IPS-NIHi7 (cell line): ENCODE data around the gene KIF13A.
"Not testable (repeated sequence)": the region's sequence is repeated elsewhere in the genome, so short reads cannot be mapped to it uniquely, and the experiment has no call there.

ENCODE experiments used
- DNase-seq: peaks from one replicate; pipeline ENCODE4 v3.0.0; 2012; ENCODE audit warnings: mixed read lengths; ENCODE audit errors: extremely low spot score

Gene KIF13A

DNA sequence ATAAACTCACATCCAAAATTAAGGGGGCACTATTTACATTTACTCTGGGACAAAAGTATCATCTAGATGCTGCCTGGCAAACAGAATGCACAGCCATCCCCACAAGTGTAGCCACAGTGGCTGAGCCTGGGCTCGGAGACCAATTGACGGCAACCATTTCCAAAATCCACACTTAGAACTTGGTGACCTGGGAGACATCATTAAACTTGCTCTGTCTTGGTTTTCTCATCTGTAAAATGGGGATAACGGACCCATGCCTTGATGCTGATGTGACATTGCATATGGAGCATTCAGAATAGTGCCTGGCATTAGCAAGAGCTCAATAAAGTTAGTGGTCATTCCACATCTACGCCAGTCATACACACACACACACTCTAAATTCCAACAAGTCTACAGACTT lies 140.7 kb downstream of the KIF13A start:
- DNase-seq, result no peak

DNA sequence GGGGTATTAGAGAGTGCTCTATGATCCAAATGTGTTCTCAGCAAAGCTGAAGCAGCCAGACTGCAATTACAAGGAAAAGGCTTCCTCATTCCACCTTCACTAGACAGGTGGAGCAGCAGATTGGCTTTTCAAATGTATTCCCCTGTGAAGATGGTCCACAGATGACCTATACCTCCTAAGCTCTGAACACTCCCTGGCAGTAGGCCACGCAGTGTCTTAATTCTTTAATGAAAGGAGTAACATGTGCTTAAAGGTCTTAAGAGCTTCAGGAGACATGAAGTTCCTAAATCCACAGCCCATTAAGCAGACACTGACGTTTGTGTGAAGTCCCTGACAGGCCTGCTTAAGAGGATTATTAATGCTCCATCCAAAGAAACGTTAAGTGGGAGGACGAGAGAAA lies 141.8 kb downstream of the KIF13A start:
- no peak for DNase-seq

DNA sequence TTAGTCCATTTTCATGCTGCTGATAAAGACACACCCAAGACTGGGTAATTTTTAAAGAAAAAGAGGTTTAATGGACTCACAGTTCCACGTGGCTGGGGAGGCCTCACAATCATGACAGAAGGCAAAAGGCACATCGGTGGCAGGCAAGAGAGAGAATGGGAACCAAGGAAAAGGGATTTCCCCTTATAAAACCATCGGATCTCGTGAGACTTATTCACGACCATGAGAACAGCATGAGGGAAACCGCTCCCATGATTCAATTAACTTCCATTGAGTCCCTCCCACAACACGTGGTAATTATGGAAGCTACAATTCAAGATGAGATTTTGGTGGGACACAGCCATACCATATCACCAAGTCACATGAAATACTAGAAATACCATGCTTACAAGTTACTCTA lies 142.5 kb downstream of the KIF13A start:
- DNase-seq, result not testable (repeated sequence)

DNA sequence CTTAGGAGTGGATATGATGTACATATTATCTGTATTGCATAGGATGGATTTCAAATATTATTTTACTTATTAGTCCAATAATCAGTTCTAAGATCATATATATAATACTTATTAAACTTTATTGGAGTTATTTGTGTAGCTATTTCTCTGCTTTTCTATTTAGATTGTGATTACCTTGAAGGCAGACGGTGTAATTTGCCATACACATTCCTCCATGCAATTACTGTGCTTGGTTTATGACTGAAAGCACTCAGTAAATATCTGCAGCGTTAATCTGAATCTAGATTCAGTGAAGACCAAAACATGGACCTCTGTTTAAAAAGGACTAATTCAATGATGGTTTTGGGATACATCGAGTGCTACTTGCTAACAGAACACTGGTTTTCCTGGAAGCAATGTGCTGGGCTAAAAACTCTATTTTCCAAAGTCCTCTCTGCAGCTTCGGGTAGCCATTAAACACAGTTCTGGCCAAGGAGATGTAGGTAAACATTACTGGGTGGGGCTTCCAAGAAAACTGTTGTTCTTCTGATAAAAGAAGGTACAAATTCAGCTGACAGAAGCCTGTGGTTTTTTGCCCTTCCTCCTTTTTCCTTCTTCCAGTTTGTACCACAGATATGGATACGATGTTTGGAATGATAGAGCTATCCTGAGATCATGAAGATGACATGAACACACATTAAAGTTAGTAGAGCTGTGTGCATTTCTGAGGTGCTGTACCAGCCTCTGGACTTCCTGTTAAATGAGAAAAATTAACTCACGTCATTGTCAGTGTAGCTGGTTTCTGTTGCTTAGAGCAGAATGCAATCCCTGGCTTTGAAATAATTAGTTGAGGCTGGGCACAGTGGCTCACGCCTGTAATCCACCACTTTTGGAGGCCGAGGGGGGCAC lies 144.3 kb downstream of the KIF13A start:
- DNase-seq, result no peak

DNA sequence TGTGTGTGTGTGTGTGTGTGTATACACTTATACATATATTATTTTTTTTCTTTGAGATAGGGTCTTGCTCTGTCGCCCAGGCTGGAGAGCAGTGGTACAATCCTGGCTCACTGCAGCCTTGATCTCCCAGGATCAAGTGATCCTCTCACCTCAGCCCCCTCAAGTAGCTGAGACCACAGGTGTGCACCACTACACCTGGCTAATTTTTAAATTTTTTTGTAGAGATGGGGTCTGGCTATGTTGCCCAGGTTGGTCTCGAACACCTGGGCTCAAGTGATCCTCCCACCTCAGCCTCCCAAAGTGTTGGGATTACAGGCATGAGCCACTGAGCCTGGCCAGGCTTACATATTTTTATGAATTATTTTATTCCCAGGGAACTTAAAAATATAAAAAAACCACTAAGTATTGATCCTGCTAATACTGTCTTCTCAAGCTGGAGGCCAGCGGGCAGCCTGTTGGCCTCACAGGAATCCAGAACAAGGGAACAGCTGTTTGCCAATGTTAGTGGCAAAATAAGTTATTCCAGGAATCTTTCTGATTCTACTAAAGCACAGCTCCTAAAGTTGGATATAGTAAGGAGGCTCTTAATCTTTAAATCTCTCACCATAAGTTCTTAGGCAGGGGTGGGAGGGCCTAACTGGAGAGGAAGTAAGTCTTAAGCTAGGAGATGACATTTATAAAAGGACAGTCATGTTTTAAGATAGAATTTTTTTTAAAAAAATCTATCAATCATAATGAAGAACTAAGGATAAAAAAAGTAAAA lies 145.2 kb downstream of the KIF13A start:
- no peak for DNase-seq

DNA sequence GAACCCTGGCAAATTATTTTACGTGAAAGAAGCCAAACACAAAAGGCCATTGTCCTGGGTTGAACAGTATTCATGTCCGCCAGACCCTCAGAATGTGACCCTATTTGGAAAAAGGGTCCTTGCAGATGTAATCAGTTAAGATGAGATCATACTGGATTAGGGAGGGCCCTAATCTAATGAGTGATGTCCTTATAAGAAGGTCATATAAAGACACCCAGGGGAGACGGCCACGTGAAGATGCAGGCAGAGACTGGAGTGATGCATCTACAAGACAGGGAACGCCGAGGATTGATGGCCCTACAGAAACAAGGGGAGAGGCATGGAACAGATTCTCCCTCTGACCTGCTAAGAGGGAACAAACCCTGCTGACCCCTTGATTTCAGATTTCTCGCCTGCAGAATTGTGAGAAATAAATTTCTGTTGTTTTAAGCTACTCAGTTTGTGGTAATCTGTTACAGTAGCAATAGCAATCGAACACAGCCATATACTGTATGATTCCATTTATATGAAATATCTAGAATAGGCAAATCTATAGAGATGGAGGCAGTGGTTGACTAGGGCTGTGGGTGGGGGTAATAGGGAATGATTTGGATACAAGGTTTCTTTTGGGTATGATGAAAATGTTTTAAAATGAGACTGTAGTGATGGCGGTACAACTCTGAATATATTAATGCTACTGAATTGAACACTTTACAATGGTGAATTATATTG lies 147.8 kb downstream of the KIF13A start:
- no peak for DNase-seq

DNA sequence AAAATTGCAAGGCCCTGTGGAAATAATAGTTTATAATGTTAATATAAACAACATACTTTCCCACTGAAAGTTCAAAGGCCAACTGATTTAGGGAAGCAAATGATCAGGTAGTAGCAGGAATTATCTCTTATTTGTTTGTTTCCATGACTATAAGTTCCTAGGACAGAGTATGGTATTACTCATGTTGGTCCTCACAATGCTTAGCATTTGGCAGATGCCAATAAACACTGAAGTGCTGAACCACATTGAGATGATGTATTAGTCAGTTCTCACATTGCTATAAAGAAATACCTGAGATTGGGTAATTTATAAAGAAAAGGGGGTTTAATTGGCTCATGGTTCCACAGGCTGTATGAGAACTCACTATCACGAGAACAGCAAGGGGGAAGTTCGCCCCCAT lies 151.1 kb downstream of the KIF13A start:
- no peak for DNase-seq

DNA sequence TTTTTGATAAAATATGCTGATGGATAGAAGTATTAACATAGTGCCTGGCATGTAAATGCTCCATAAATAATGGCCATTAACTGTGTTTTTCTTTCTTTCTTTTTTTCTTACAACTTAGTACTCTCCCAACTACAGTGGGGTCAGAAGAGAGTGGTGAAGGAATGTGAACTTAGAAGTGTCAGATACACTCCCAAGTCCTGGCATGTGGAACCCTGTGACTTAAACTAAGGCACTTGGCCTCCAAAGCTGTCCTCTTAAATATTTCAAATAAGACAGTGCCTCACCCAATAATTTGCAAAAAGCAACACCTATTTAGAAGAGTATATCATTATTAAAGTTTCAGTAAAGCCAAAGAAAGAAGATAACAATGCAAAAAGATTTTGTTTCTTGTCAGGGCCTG lies 151.7 kb downstream of the KIF13A start:
- DNase-seq, result no peak

DNA sequence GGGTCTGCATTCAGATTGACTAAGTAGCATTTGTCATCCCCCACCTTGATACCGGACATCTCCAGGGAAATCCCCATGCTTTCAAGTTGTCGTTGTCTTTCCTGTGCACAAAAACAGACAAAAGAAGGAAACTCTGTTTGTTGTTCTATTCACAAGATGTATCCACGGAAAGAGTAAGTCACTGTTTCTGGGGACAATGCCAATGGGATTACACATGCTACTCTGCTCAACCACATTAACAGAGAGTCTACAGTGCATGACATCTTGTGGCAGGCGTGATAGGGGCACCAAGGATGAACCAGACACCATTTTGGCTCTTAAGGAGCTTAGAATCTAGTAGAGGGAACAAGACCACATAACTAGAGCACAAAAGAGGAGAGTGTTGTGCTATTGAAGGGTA lies 156.3 kb downstream of the KIF13A start:
- no peak for DNase-seq

DNA sequence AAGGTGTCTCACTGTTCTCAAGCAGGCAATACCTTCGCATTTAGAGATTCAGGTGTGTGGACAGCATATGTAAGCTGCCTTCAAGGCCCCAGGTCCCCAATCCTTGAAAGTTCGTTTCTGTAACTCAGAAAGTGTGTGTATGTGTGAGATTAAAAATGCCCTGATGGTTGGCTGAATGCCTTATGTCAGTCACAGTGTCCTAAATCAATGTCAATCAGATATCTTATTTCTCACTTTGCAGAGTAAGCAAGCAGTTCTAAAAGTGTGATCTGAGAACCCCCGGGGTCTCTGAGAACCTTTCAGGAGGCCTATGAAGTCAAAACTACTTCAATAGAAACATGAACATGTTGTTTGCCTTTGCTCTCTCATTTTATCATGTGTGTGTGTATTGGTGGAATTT lies 157.5 kb downstream of the KIF13A start:
- DNase-seq, result no peak

DNA sequence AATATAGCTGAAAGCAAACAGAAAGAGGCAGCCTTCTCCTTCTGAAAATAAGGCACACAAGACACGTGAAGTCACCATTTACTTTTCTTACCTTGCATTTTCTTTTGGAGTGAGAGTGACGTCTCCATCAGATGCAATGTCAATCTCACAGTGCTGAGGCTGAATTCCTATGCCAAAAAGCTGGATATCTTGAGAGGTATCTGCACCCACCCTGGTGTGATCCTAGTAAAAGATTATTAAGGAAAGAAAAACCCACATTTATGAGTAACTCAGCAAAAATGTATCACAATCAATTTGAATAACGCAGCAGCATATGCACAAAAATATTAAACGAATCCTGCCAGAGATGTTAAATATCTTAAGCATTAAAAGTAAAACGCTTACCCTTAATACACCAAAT lies 159.3 kb downstream of the KIF13A start:
- DNase-seq, result no peak

DNA sequence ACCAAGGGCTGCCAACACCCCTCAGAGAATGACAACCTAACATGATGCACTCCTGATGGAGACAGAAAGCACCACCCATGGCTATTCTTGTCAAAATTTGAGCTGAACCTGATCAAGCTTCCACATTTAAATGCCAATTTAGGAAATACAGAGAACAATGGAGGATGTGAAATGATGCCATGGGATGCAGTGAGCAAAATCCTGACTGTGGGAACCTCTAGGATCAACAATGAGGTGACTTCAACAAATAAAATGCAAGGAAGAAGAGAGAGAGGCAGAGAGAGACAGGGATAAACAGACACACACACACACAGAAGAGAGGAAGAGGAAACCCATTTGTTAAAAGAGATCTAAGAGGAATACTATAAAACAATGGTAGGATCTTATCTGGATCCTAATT lies 161.1 kb downstream of the KIF13A start:
- DNase-seq, result no peak

DNA sequence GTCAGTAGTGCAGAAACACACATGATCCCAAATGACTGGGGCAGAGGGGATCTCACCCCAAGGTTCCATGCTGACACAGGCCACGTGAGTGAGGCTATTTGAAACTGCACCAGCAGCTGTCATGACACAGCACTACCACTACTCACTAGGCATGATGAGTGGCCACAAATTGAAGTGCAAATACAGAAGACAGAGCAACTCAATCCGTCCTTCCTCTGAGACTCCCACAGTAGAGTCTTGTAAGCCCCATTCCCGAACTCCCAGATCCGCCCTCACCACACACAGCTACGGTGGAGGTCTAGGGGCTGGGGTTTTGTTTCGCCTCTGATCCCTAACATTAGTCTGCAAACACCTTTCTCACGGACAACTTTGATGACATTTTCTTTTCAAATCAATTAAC lies 167.4 kb downstream of the KIF13A start:
- DNase-seq, result peak; percentile 22

DNA sequence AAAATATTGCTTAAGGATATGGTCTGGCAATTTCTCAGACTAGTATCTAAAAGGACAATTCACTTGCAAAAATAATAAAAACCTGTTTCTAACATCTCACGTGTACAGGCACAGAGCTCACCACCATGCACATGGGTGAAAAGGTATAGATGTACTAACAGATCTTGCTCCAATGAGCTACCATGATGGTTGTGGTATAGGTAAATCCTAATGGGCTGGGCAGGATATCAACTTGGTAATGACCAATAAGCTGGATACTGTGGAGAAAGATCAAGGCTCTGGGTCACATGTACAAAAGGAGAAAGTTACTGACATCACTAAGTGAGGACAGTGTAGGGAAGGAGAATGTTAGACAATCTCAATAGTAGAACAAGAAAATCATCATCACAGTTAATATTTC lies 169.7 kb downstream of the KIF13A start:
- DNase-seq, result no peak

DNA sequence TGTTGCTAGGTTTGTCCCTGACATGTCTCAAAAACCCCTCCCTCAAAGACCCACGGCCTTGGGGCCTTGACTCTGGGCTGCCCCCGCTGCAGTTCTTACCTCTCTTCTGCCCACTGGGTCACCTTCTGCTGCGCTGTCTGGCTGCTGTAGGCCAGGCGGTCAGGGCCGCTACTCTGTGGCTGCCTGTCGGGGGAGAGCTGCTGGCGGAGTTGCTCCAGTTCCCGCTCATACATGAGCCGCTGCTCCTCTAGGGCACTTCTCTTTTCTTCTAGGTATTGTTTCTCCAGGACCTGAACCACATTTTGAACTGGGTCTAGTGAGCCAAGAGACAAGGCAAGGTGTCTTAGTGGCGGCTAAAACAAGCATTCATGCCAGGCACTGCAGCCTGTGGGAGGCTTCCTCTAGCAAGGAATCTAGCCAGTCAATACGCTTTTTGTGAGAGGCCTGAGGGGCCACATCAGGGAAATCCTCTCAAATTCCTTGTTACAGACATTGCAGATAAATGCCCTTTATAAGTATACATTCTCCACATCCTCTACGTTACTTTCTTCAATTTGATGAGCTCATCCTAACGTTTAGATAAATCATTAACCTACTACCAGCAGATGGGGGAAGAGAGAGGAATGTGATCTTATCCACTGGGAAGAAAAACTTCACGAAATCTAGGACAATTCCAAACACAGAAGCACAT lies 170.4 kb downstream of the KIF13A start:
- no peak for DNase-seq

DNA sequence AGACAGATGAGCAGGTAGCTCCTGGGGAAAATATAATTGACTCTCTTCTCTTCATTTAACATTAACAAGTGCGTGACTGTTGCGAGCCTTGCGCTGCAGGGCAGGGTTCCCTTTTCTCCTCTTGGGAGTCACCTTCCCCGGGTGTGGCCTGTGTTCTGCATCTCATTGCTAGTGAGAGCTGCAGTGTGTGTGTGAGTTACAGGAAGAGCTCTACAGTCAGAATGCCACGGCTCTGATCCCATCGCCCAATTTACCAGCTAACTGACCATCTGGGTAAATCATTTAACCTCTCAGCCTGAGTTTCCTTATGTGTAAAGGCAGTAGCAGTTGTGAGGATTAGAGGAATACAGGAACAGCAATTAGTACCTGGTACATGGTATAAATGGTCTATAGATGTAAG lies 173.9 kb downstream of the KIF13A start:
- no peak for DNase-seq

DNA sequence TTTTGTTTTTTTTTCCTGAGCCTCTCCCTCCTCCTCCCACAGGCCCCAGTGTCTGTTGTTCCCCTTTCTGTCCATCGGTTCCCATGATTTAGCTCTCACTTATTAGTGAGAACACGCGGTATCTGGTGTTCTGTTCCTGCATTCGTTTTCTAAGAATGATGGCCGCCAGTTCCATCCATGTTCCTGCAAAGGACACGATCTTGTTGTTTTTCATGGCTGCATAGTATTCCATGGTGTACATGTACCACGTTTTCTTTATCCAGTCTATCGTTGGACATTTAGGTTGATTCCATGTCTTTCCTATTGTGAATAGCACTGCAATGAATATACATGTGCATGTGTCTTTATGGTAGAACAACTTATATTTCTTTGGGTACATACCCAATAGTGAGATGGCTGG lies 175.1 kb downstream of the KIF13A start:
- DNase-seq, result no peak

DNA sequence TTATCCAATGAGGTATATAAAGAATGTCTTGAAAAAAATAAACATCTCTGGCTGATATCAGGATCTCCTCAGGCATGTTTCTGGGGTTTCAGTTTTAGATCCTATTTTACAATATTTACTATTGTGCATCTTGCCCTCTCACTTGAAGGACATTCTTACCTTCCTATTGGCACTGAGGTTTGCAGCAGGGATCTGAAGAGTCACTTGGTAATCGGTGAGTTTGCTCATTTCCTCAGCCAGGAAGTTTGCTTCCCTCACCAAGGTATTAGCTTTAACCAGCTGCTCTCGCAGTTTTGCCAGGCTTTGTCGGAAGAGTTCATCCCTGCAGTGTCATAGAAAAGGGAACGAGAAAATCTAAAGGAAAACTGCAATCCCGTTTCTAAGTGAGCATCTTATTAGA lies 178.8 kb downstream of the KIF13A start:
- DNase-seq, result no peak

DNA sequence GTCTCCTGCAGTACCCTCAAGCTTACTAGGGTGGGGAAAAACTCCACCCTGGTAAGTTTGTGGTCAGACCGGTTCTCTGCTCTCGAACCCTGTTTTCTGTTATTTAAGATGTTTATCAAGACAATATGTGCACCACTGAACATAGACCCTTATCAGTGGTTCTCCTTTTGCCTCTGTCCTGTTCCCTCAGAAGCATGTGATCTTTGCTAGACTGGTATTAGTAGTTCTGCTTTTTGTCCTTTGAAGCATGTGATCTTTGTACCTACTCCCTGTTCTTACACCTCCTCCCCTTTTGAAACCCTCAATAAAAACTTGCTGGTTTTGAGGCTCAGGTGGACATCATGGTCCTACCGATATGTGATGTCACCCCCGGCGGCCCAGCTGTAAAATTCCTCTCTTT lies 180.0 kb downstream of the KIF13A start:
- not testable (repeated sequence) for DNase-seq

DNA sequence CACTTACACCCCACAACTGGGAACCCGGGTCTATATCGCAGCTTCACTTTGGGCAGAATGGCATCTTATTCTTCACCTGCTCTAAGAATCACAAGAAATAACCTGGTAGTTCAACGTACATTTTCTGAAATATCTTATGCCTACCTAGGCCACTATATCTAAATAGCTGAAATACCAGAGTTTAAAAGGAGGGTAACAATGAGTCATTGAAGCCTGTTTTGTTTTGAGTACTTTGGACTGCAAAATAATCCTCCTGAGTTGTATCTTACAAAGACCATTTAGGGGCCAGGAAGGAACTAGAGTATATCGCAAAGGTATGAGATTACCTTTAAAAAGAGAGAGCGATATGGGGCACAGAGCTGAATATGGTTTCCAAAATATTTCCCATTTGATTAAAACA lies 184.0 kb downstream of the KIF13A start:
- DNase-seq, result no peak

DNA sequence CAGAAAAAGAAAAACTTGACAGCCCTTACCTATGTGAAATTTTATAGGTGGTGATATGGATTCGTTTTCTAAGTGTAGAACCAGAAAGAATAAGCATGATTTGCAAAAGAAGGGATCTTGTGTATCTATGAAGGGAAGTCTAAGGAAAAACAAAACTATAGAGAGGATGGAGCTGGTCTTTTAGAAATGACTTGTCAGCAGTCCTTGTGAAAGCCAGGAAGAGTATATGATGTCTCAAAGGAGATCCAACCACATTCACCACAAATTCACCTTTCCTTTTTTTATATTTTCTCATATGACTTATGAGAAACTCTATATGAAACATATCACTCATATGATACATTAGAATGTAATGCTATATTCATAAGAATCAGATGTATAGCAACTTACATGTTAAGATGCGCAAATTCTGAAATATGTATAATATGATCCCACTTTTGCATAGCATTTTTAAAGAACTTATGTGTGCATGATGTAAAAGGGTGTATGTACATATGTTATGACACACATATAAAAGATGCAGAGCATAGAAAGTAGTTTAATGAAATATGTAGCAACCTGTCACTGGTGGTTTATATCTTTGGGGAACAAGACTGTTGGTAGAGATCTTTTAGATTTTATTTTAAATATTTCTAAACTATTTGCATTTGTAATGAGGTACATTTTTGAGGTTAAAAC lies 188.8 kb downstream of the KIF13A start:
- DNase-seq, result no peak
